Astrocyte of the cerebellum (primary cell): ENCODE measurements around the gene ST8SIA3.

ENCODE experiments used
- DNase-seq: peaks from one replicate; pipeline ENCODE4 v3.0.0-alpha.2; 2011; ENCODE audit warnings: low read depth
- H3K4me3 ChIP-seq: 2 replicates; pipeline ENCODE4 v1.5.1; 2011; ENCODE audit warnings: mild to moderate bottlenecking, low read depth, low read length, moderate library complexity
- in situ Hi-C: cut with HindIII; loops from 2 replicates; pipeline ENCODE4 v1.10.0; 2017; ENCODE audit warnings: low sequenced_read_pairs
- TF ChIP-seq, protein P1 (sequence below): IDR thresholded peaks from 2 replicates; pipeline ENCODE4 v1.5.1; 2012; ENCODE audit warnings: low read length, low read depth, moderate library complexity, mild to moderate bottlenecking; ENCODE audit errors: missing control alignments

ST8SIA3 gene

DNA sequence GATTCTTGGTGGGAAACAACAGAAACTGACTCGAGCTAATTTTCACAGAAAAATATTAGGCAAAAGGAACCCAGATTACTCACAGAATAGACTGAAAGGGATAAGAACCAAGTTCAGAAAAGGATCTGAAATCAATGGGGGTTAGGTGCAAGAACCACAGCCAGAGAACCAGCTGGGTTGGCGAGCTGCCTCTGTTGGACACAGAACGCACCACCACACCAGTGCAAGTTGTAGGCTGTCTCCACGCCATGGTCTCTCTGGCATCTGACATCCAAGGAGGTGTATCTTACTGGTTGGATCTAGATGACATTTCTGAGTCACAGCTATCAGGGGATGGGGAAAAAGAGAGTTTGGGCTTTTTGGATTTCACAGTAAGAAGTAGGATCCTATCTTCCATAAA, 64.2 kb downstream of the ST8SIA3 start:
- in situ Hi-C loops, result no loop called here
- no peak overlapping the region for H3K4me3 ChIP-seq
- DNase-seq, result no peak
- TF ChIP-seq, protein P1, sequence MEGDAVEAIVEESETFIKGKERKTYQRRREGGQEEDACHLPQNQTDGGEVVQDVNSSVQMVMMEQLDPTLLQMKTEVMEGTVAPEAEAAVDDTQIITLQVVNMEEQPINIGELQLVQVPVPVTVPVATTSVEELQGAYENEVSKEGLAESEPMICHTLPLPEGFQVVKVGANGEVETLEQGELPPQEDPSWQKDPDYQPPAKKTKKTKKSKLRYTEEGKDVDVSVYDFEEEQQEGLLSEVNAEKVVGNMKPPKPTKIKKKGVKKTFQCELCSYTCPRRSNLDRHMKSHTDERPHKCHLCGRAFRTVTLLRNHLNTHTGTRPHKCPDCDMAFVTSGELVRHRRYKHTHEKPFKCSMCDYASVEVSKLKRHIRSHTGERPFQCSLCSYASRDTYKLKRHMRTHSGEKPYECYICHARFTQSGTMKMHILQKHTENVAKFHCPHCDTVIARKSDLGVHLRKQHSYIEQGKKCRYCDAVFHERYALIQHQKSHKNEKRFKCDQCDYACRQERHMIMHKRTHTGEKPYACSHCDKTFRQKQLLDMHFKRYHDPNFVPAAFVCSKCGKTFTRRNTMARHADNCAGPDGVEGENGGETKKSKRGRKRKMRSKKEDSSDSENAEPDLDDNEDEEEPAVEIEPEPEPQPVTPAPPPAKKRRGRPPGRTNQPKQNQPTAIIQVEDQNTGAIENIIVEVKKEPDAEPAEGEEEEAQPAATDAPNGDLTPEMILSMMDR, result no peak
